ENCODE results near the gene JOSD2.

GRCh38 chr19:50490991-50491472 is 20.0 kb downstream of the JOSD2 start:
- TF ChIP-seq EP300 (IDR thresholded peaks at IDR 0.05) = no peak
- no peak for TF ChIP-seq CTCF (IDR thresholded peaks at IDR 0.05)
- TF ChIP-seq POLR2A (IDR thresholded peaks at IDR 0.05) = no peak
